HepG2 (cell line): ENCODE results near the gene ANO2.

ENCODE experiments used
- EZH2 ChIP-seq: conservative IDR thresholded peaks from 2 replicates; pipeline ENCODE4 v1.6.1; 2012; ENCODE audit warnings: mild to moderate bottlenecking, low read depth, low read length, moderate library complexity
- MXI1 ChIP-seq: IDR thresholded peaks from 3 replicates; pipeline ENCODE4 v1.6.1; 2012; ENCODE audit warnings: low read depth, low read length, inconsistent platforms, borderline replicate concordance
- TAF15 ChIP-seq: fragments of 200-400 bp; formaldehyde crosslinking; IDR thresholded peaks from one replicate; pipeline ENCODE4 v1.6.1; 2018; ENCODE audit warnings: mild to moderate bottlenecking, low read depth, low read length; ENCODE audit not compliant: poor library complexity, severe bottlenecking
- ZKSCAN1 ChIP-seq: fragments of 150-350 bp; IDR thresholded peaks from 2 replicates; pipeline ENCODE4 v1.6.1; 2014; ENCODE audit warnings: low read length

DNA sequence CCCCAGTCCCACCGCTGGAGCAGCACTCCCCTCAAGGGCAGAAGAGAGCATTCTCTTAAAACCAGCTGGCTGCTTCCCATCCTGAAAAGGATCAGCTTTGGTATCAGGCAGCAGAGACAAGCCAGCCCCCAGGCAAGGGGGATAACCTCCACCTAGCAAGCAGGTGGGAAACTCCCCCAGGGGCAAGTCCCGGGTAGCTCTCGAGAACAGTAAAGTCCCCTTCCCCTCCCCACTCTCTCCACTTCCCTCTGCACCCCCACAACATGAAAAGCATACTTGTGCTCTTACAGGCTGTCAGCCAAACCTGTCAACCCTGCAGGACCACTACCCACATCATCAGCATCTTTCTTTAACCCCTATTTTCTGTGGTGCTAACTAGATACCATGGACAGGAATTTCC, 259.1 kb downstream of the ANO2 start:
- TF ChIP-seq ZKSCAN1 (no peak), TAF15 (no peak), MXI1 (no peak), EZH2 (no peak)
